AG04450 (cell line): ENCODE measurements around the gene HYI. TPM values are rescaled to one million over a fixed set of nuclear protein-coding genes. Genes with fewer than 3 reads are reported as not detected.

Experiments used
- CTCF ChIA-PET: fragments of 300-600, 350-600 bp; formaldehyde crosslinking; extraction: SDS; loops from one replicate; lab custom pipeline; 2022; ENCODE audit warnings: antibody characterized with exemption, inconsistent platforms; lab: Charles Lee
- POLR2A ChIA-PET: fragments of 350-600 bp; formaldehyde crosslinking; extraction: SDS; loops from one replicate; lab custom pipeline; 2021; ENCODE audit warnings: antibody characterized with exemption, inconsistent platforms; lab: Yijun Ruan, JAX
- DNase-seq: peaks from one replicate; pipeline ENCODE4 v3.0.0-alpha.2; 2011; ENCODE audit warnings: low read depth, low spot score
- H3K27ac ChIP-seq: one replicate; pipeline ENCODE4 v1.5.1; 2012; ENCODE audit warnings: low read depth, low read length, control low read depth
- H3K27me3 ChIP-seq: one replicate; pipeline ENCODE4 v1.6.0; 2012; ENCODE audit warnings: low read length; ENCODE audit not compliant: control insufficient read depth, insufficient read depth
- H3K4me3 ChIP-seq: 2 replicates; pipeline ENCODE4 v1.5.1; 2011; ENCODE audit warnings: mild to moderate bottlenecking, low read depth, low read length, control low read depth
- H3K9me3 ChIP-seq: 2 replicates; pipeline ENCODE4 v1.5.1; 2012; ENCODE audit warnings: low read length; ENCODE audit not compliant: control insufficient read depth, insufficient read depth
- polyA plus RNA-seq: library from polyadenylated mRNA; depleted of rRNA; stranded (reverse); fragments of >200 nt; gene quantifications from 2 replicates; pipeline ENCODE4 v1.2.3, GENCODE V29; 2011
- TF ChIP-seq, protein P1 (sequence below): IDR thresholded peaks from 2 replicates; pipeline ENCODE4 v1.5.1; 2011; ENCODE audit warnings: low read depth, low read length, control low read depth, inconsistent platforms

HYI gene
- polyA plus RNA-seq, 1 experiment = 22.8 TPM

- Histone ChIP-seq H3K27ac (no peak overlapping the region), H3K4me3 (no peak overlapping the region), H3K27me3 (no peaks in the 10 kb centered on the region), H3K9me3 (no peaks in the 10 kb centered on the region)
- DNase-seq = no peak
- CTCF ChIA-PET = no interaction called here
- TF ChIP-seq, protein P1, sequence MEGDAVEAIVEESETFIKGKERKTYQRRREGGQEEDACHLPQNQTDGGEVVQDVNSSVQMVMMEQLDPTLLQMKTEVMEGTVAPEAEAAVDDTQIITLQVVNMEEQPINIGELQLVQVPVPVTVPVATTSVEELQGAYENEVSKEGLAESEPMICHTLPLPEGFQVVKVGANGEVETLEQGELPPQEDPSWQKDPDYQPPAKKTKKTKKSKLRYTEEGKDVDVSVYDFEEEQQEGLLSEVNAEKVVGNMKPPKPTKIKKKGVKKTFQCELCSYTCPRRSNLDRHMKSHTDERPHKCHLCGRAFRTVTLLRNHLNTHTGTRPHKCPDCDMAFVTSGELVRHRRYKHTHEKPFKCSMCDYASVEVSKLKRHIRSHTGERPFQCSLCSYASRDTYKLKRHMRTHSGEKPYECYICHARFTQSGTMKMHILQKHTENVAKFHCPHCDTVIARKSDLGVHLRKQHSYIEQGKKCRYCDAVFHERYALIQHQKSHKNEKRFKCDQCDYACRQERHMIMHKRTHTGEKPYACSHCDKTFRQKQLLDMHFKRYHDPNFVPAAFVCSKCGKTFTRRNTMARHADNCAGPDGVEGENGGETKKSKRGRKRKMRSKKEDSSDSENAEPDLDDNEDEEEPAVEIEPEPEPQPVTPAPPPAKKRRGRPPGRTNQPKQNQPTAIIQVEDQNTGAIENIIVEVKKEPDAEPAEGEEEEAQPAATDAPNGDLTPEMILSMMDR = no peak
- POLR2A ChIA-PET = no interaction called here
Observed at GRCh38 chr1:43430831-43431230, 22.9 kb downstream of the HYI start.

DNA sequence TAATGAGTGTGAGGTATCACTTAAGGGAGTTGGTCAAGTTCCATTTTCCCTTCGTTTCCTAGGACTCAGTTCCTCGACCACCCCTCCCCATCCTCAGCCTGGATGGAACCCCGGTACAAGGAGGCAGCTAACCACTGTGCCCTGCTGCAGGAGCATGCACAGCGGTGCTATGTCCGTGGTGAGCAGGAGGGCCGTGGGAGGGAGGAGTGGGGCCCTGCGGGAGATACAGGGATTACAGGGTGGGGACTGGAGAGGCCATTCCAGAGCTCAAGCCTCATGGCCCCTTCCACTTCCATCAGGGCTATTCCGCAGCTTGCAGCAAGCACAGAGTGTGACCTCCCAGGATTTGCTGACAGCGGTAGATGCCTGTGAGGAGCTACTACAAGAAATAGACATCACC, 25.8 kb downstream of the HYI start:
- Histone ChIP-seq H3K27ac (no peak overlapping the region), H3K27me3 (no peaks in the 10 kb centered on the region), H3K9me3 (no peaks in the 10 kb centered on the region), H3K4me3 (no peak overlapping the region)
- DNase-seq = no peak
- ChIA-PET CTCF (interaction anchor here (2.8 to 3.5 kb wide), 2 partner anchors 14 to 201 kb away, joined by 6 to 13 read pairs; no protein-coding TSS in a partner anchor), POLR2A (no interaction called here)
- TF ChIP-seq, protein P1 = no peak

- no peak overlapping the region for H3K4me3 ChIP-seq
- DNase-seq = no peak
- H3K9me3 ChIP-seq = no peaks in the 10 kb centered on the region
- H3K27ac ChIP-seq = no peak overlapping the region
- ChIA-PET CTCF (interaction anchor here (2.8 to 3.5 kb wide), 2 partner anchors 13 to 201 kb away, joined by 6 to 13 read pairs; no protein-coding TSS in a partner anchor), POLR2A (no interaction called here)
- no peaks in the 10 kb centered on the region for H3K27me3 ChIP-seq
- TF ChIP-seq, protein P1 = no peak
Observed at GRCh38 chr1:43427524-43427923, 26.2 kb downstream of the HYI start.

- POLR2A ChIA-PET = no interaction called here
- CTCF ChIA-PET = interaction anchor here (2.8 to 3.5 kb wide), 2 partner anchors 12 to 199 kb away, joined by 6 to 13 read pairs; no protein-coding TSS in a partner anchor
- TF ChIP-seq, protein P1 = no peak
- DNase-seq = no peak
- Histone ChIP-seq H3K27me3 (no peaks in the 10 kb centered on the region), H3K9me3 (no peaks in the 10 kb centered on the region), H3K27ac (no peak overlapping the region), H3K4me3 (no peak overlapping the region)
Observed at GRCh38 chr1:43426221-43426620, 27.5 kb downstream of the HYI start.

DNA sequence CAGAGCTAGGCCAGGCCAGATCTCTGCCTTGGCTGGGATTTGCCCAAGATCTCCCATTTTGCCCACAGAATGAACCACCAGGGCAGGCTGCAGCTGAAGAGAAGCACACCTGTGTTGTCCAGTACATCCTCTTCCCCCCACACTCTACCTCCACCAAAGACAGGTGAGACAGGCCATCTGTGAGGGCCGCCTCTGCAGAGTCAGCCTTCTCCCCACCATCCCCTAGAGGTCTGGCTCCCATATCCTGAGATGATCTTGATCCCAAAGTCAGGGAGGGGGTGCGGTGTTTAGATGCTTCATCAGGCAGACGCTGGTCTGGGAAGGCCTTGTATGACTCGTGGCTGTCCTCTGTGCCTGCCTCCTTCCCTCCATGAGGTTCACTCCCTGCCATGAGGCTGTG, 28.7 kb downstream of the HYI start:
- CTCF ChIA-PET = interaction anchor here (0.7 to 2.8 kb wide), 3 partner anchors 11 to 198 kb away, joined by 3 to 6 read pairs (median 3); no protein-coding TSS in a partner anchor
- Histone ChIP-seq H3K27me3 (no peaks in the 10 kb centered on the region), H3K9me3 (no peaks in the 10 kb centered on the region), H3K27ac (no peak overlapping the region), H3K4me3 (no peak overlapping the region)
- TF ChIP-seq, protein P1 = no peak
- POLR2A ChIA-PET = no interaction called here
- DNase-seq = no peak
